IMR-90 (cell line): Measurements from ENCODE around the gene DTX3L. TPM values are rescaled to one million over a fixed set of nuclear protein-coding genes. Genes with fewer than 3 reads are reported as not detected.

Experiments
- ATAC-seq: fragments of 200-7000 bp; cut with Tn5 transposase; 2 replicates; pipeline ENCODE4 v1.9.1; 2020; ENCODE audit warnings: low read depth, mild to moderate bottlenecking, moderate library complexity
- BruUV-seq: library from RNA; stranded (reverse); fragments of 400-500 nt; replicated peaks from 2 replicates; lab custom pipeline; 2021; lab: Mats Ljungman, UMichigan
- CTCF ChIA-PET: fragments of 300-600 bp; formaldehyde crosslinking; extraction: SDS; loops from one replicate; lab custom pipeline; 2021; ENCODE audit warnings: antibody characterized with exemption; lab: Yijun Ruan, JAX
- POLR2A ChIA-PET: fragments of 300-600 bp; sonication (Branson Sonifier 250); formaldehyde crosslinking; loops from one replicate; lab custom pipeline; 2022; ENCODE audit warnings: antibody characterized with exemption; ENCODE audit not compliant: unreplicated experiment; lab: Charles Lee
- DNase-seq: peaks from one replicate; pipeline ENCODE4 v3.0.0; 2013
- H2AFZ ChIP-seq: replicated peaks from 2 replicates; pipeline ENCODE3; 2013; ENCODE audit warnings: low read length, mild to moderate bottlenecking; ENCODE audit not compliant: poor library complexity
- H2AK5ac ChIP-seq: 2 replicates; pipeline ENCODE4 v1.6.1; 2013; ENCODE audit warnings: low read depth, low read length, inconsistent platforms
- H2AK9ac ChIP-seq: replicated peaks from 2 replicates; pipeline ENCODE3; 2013; ENCODE audit warnings: mild to moderate bottlenecking, low read depth, low read length, moderate library complexity; ENCODE audit not compliant: poor library complexity
- H2BK120ac ChIP-seq: 2 replicates; pipeline ENCODE4 v1.6.1; 2013; ENCODE audit warnings: low read depth, low read length, inconsistent platforms
- H2BK15ac ChIP-seq: 3 replicates; pipeline ENCODE4 v1.6.1; 2013; ENCODE audit warnings: low read depth, low read length, inconsistent platforms
- H2BK20ac ChIP-seq: 2 replicates; pipeline ENCODE4 v1.6.1; 2013; ENCODE audit warnings: low read depth, mild to moderate bottlenecking, inconsistent platforms, low read length, moderate library complexity
- H2BK5ac ChIP-seq: 2 replicates; pipeline ENCODE4 v1.6.1; 2013; ENCODE audit warnings: mild to moderate bottlenecking, low read depth, low read length, inconsistent platforms; ENCODE audit not compliant: poor library complexity, severe bottlenecking
- H3K14ac ChIP-seq: replicated peaks from 2 replicates; pipeline ENCODE4 v1.6.1; 2013; ENCODE audit warnings: low read depth, low read length, inconsistent platforms
- H3K18ac ChIP-seq: 2 replicates; pipeline ENCODE4 v1.6.1; 2013; ENCODE audit warnings: low read depth, low read length, control low read depth
- H3K23ac ChIP-seq: 2 replicates; pipeline ENCODE4 v1.6.1; 2013; ENCODE audit warnings: low read depth, low read length, inconsistent platforms
- H3K27ac ChIP-seq: 2 replicates; pipeline ENCODE4 v1.5.1; 2013; ENCODE audit warnings: mild to moderate bottlenecking, control low read depth, low read length; ENCODE audit not compliant: insufficient read depth
- H3K27me3 ChIP-seq: 2 replicates; pipeline ENCODE4 v1.6.1; 2013; ENCODE audit warnings: low read length; ENCODE audit not compliant: control insufficient read depth, insufficient read depth
- H3K36me3 ChIP-seq: 2 replicates; pipeline ENCODE4 v1.6.1; 2013; ENCODE audit warnings: low read length, mixed read lengths; ENCODE audit not compliant: control insufficient read depth, insufficient read depth
- H3K4ac ChIP-seq: 2 replicates; pipeline ENCODE4 v1.6.1; 2013; ENCODE audit warnings: low read depth, low read length, inconsistent platforms
- H3K4me1 ChIP-seq: 2 replicates; pipeline ENCODE4 v1.6.1; 2013; ENCODE audit warnings: low read length, mixed read lengths; ENCODE audit not compliant: control insufficient read depth, insufficient read depth
- H3K4me2 ChIP-seq: 2 replicates; pipeline ENCODE4 v1.6.1; 2013; ENCODE audit warnings: low read depth, mild to moderate bottlenecking, control low read depth, low read length, moderate library complexity
- H3K4me3 ChIP-seq: 2 replicates; pipeline ENCODE4 v1.5.1; 2013; ENCODE audit warnings: low read depth, mild to moderate bottlenecking, control low read depth, low read length, moderate library complexity; ENCODE audit not compliant: insufficient read depth
- H3K56ac ChIP-seq: 2 replicates; pipeline ENCODE4 v1.6.1; 2013; ENCODE audit warnings: low read length, inconsistent platforms; ENCODE audit not compliant: insufficient read depth; ENCODE audit errors: extremely low read depth
- H3K79me1 ChIP-seq, 2 experiments: 2 replicates each; pipeline ENCODE4 v1.6.1; 2013; ENCODE audit warnings: low read length in 2 of 2, inconsistent platforms in 1 of 2, low read depth in 1 of 2
- H3K9ac ChIP-seq: 2 replicates; pipeline ENCODE4 v1.6.1; 2013; ENCODE audit warnings: low read depth, low read length, control low read depth
- H3K9me1 ChIP-seq: 2 replicates; pipeline ENCODE4 v1.6.1; 2013; ENCODE audit warnings: low read length, inconsistent platforms; ENCODE audit not compliant: insufficient read depth
- H3K9me3 ChIP-seq: 2 replicates; pipeline ENCODE4 v1.6.1; 2013; ENCODE audit warnings: low read length; ENCODE audit not compliant: control insufficient read depth, insufficient read depth
- H4K20me1 ChIP-seq: 2 replicates; pipeline ENCODE4 v1.6.1; 2013; ENCODE audit warnings: low read length, inconsistent platforms; ENCODE audit not compliant: insufficient read depth
- H4K5ac ChIP-seq: 2 replicates; pipeline ENCODE4 v1.6.1; 2013; ENCODE audit warnings: mild to moderate bottlenecking, low read depth, low read length, control low read depth
- H4K8ac ChIP-seq, 2 experiments: 2 replicates each; pipeline ENCODE4 v1.6.1; 2013; ENCODE audit warnings: low read depth in 2 of 2, low read length in 2 of 2, control low read depth in 1 of 2, inconsistent platforms in 1 of 2
- H4K91ac ChIP-seq: 2 replicates; pipeline ENCODE4 v1.6.1; 2013; ENCODE audit warnings: low read depth, low read length, inconsistent platforms; ENCODE audit not compliant: insufficient read depth
- BHLHE40 ChIP-seq: fragments of 150-350 bp; IDR thresholded peaks from 2 replicates; pipeline ENCODE4 v1.6.1; 2016; ENCODE audit warnings: mild to moderate bottlenecking, low read depth, low read length
- CEBPB ChIP-seq: IDR thresholded peaks from 2 replicates; pipeline ENCODE4 v1.6.1; 2012; ENCODE audit warnings: low read depth, low read length, improper control_type of control experiment
- CTCF ChIP-seq: conservative IDR thresholded peaks from 2 replicates; pipeline ENCODE4 v1.5.1; 2012; ENCODE audit warnings: mild to moderate bottlenecking, low read depth, low read length, improper control_type of control experiment
- FOS ChIP-seq: fragments of 150-350 bp; IDR thresholded peaks from 2 replicates; pipeline ENCODE4 v1.6.1; 2016; ENCODE audit warnings: low read depth, low read length
- MAFK ChIP-seq: IDR thresholded peaks from 2 replicates; pipeline ENCODE4 v1.6.1; 2012; ENCODE audit warnings: low read depth, low read length, improper control_type of control experiment
- MAZ ChIP-seq: IDR thresholded peaks from 2 replicates; pipeline ENCODE4 v1.6.1; 2012; ENCODE audit warnings: low read depth, mild to moderate bottlenecking, low read length, improper control_type of control experiment, moderate library complexity, borderline replicate concordance
- MXI1 ChIP-seq: IDR thresholded peaks from 2 replicates; pipeline ENCODE4 v1.6.1; 2012; ENCODE audit warnings: low read depth, mild to moderate bottlenecking, low read length, moderate library complexity, borderline replicate concordance
- NFE2L2 ChIP-seq: fragments of 150-350 bp; IDR thresholded peaks from 2 replicates; pipeline ENCODE4 v1.6.1; 2016; ENCODE audit warnings: low read depth, mild to moderate bottlenecking, low read length
- RAD21 ChIP-seq: IDR thresholded peaks from 2 replicates; pipeline ENCODE4 v1.6.1; 2012; ENCODE audit warnings: low read length, improper control_type of control experiment
- RCOR1 ChIP-seq: IDR thresholded peaks from 2 replicates; pipeline ENCODE4 v1.6.1; 2012; ENCODE audit warnings: mild to moderate bottlenecking, low read length, improper control_type of control experiment; ENCODE audit not compliant: insufficient replicate concordance
- USF2 ChIP-seq: fragments of 150-350 bp; IDR thresholded peaks from 2 replicates; pipeline ENCODE4 v1.6.1; 2017; ENCODE audit warnings: mild to moderate bottlenecking, antibody characterized with exemption, low read length, low read depth
- WGBS, 2 experiments: methylation state at CpG; one replicate each; pipeline versions ENCODE4 v1.1.5 to v1.1.7; 2013; ENCODE audit warnings: missing lambda C conversion rate in 2 of 2; ENCODE audit not compliant: insufficient read length in 1 of 2; ENCODE audit errors: extremely low coverage in 2 of 2; 5-methylcytosine and 5-hydroxymethylcytosine counted together
- dilution Hi-C: fragments of 300-500 bp; cut with HindIII; formaldehyde crosslinking; loops from one replicate; pipeline ENCODE4 v1.14.3; 2018; ENCODE audit warnings: low sequenced_read_pairs; ENCODE audit not compliant: unreplicated experiment
- in situ Hi-C: fragments of 300-500 bp; cut with MboI; formaldehyde crosslinking; loops from 3 replicates; pipeline ENCODE4 v1.14.3; 2019; ENCODE audit warnings: low sequenced_read_pairs, inconsistent platforms, mixed read lengths
- intact Hi-C: fragments of 100-400 bp; cut with micrococcal nuclease; formaldehyde crosslinking; loops from 2 replicates; pipeline ENCODE4 v1.10.0; 2022
- polyA plus RNA-seq, 3 experiments: library from polyadenylated mRNA; depleted of rRNA; stranded (reverse); fragments of >200 nt; gene quantifications; 2 replicates each; pipeline ENCODE4 v1.2.3, GENCODE V29; 2012; ENCODE audit warnings: low replicate concordance in 1 of 3
- total RNA-seq: library from RNA; depleted of rRNA; stranded (reverse); fragments of >200 nt; gene quantifications from 2 replicates; pipeline ENCODE4 v1.2.3, GENCODE V29; 2012
- TF ChIP-seq, protein P1 (sequence below): fragments of 150-350 bp; IDR thresholded peaks from 2 replicates; pipeline ENCODE4 v1.6.1; 2016; ENCODE audit warnings: low read depth, mild to moderate bottlenecking, low read length, moderate library complexity, borderline replicate concordance

Gene DTX3L
- total and polyA plus RNA-seq, 2 of the 4 experiments (the other 2 are of a cell fraction), result 4.1 to 7.9 TPM

DNA sequence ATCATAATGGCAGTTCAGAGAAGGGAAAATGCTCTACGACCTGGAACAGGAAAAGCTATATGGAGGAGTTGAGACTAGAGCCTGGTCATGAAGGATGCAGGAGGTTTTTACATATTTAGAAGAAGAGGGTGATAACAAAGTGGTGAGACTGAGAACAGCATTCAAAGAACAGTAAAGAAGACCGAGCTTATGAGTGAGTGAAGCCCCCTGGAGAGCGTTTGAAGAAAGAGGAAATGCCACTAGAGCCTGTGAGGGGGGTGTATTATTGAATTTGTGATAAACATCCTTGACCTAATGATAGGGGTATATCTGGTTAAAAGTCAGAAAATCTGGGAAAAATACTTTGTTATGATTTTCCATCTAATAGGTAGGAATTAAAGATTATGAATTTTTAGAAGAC lies 4.2 kb upstream of the DTX3L start:
- no peaks in the 10 kb centered on the region for H4K20me1 ChIP-seq
- H2AK9ac ChIP-seq, result no peak overlapping the region
- H3K27ac ChIP-seq, result no peak overlapping the region
- no TSS peak for BruUV-seq
- dilution Hi-C loops, result no loop called here
- H2AK5ac ChIP-seq, result no peak overlapping the region
- in situ Hi-C loops, result loop anchor here (5.0 kb wide), 1 partner anchor 117 kb away; no protein-coding TSS in a partner anchor
- H3K4ac ChIP-seq, result no peak overlapping the region
- H2BK120ac ChIP-seq, result no peak overlapping the region
- H3K4me2 ChIP-seq, result no peak overlapping the region
- H2AFZ ChIP-seq, result no peak overlapping the region
- H3K56ac ChIP-seq, result no peak overlapping the region
- no peaks in the 10 kb centered on the region for H3K9me3 ChIP-seq
- H3K14ac ChIP-seq, result no peak overlapping the region
- no peak overlapping the region for H3K23ac ChIP-seq
- no peak overlapping the region for H3K4me3 ChIP-seq
- DNase-seq (no peak), ATAC-seq (no peak)
- no peak for TF ChIP-seq FOS
- no peak for TF ChIP-seq MAZ
- TF ChIP-seq MXI1, result no peak
- TF ChIP-seq NFE2L2, result no peak
- no peak for TF ChIP-seq RAD21
- no peak for TF ChIP-seq MAFK
- TF ChIP-seq RCOR1, result no peak
- no peak for TF ChIP-seq CTCF
- TF ChIP-seq, protein P1, sequence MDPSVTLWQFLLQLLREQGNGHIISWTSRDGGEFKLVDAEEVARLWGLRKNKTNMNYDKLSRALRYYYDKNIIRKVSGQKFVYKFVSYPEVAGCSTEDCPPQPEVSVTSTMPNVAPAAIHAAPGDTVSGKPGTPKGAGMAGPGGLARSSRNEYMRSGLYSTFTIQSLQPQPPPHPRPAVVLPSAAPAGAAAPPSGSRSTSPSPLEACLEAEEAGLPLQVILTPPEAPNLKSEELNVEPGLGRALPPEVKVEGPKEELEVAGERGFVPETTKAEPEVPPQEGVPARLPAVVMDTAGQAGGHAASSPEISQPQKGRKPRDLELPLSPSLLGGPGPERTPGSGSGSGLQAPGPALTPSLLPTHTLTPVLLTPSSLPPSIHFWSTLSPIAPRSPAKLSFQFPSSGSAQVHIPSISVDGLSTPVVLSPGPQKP, result no peak
- no peak for TF ChIP-seq CEBPB
- TF ChIP-seq USF2, result no peak
- TF ChIP-seq BHLHE40, result no peak
- H4K91ac ChIP-seq, result no peak overlapping the region
- H2BK20ac ChIP-seq, result no peak overlapping the region
- H3K79me1 ChIP-seq, result peaks cover 6 to 11% of the 10 kb centered on the region in 2 experiments; a peak in 3 of 4 replicates
- H3K36me3 ChIP-seq, result peaks cover 11% of the 10 kb centered on the region; the same call in 1 of the 2 replicates
- CTCF ChIA-PET, result interaction anchor here (7.3 kb wide), 1 partner anchor 119 kb away, joined by 34 read pairs; no protein-coding TSS in a partner anchor
- H3K4me1 ChIP-seq, result peaks cover 6% of the 10 kb centered on the region
- H3K9ac ChIP-seq, result no peak overlapping the region
- no peaks in the 10 kb centered on the region for H3K27me3 ChIP-seq
- intact Hi-C loops, result loop anchor here (1.0 to 10.0 kb wide), 5 partner anchors 101 to 465 kb away; partner anchors contain the start of gene SEMA5B
- no peak overlapping the region for H4K8ac ChIP-seq
- no peak overlapping the region for H3K18ac ChIP-seq
- peaks cover 3% of the 10 kb centered on the region; the same call in 1 of the 2 replicates for H3K9me1 ChIP-seq
- POLR2A ChIA-PET, result no interaction called here
- H2BK15ac ChIP-seq, result no peak overlapping the region
- WGBS, 2 experiments, result 80% methylated on average over 1 of the region's 3 CpGs; no CpG with 5 or more reads in 1 of the 2 experiments
- no peak overlapping the region for H4K5ac ChIP-seq
- no peak overlapping the region for H2BK5ac ChIP-seq
